GM12878 (cell line): ENCODE data around the gene UBXN11. TPM values are rescaled to one million over a fixed set of nuclear protein-coding genes. Genes with fewer than 3 reads are reported as not detected.

Experiments
- BHLHE40 ChIP-seq, 2 experiments: fragments of 450-650 bp in 1 of 2; IDR thresholded peaks; 2 replicates each; pipeline ENCODE4 v1.6.1; 2011 to 2017; ENCODE audit warnings: low read depth in 2 of 2, borderline replicate concordance in 1 of 2, improper control_type of control experiment in 1 of 2, low read length in 1 of 2, mild to moderate bottlenecking in 1 of 2
- HCFC1 ChIP-seq: fragments of 150-350 bp; IDR thresholded peaks from 2 replicates; pipeline ENCODE4 v1.6.1; 2014; ENCODE audit warnings: low read length
- LARP7 ChIP-seq: fragments of 450-650 bp; IDR thresholded peaks from 2 replicates; pipeline ENCODE4 v1.6.1; 2017; ENCODE audit warnings: mild to moderate bottlenecking
- NFYB ChIP-seq: IDR thresholded peaks from 2 replicates; pipeline ENCODE4 v1.6.1; 2011; ENCODE audit warnings: low read depth, mild to moderate bottlenecking, low read length, improper control_type of control experiment, moderate library complexity; ENCODE audit not compliant: insufficient read depth
- NR2F1 ChIP-seq: fragments of 450-650 bp; conservative IDR thresholded peaks from 2 replicates; pipeline ENCODE4 v1.6.1; 2017; ENCODE audit warnings: mild to moderate bottlenecking
- RFX5 ChIP-seq: IDR thresholded peaks from 2 replicates; pipeline ENCODE4 v1.6.1; 2011; ENCODE audit warnings: low read depth, low read length, improper control_type of control experiment
- polyA plus RNA-seq, 11 experiments: library from polyadenylated mRNA; depleted of rRNA in 4 of 11; unstranded in 6 of 11; stranded (reverse) in 5 of 11; fragments of >200 nt; fragmentation: Nextera tagmentation in 4 of 11; fragmentation: Illumina TruSeq in 1 of 11; extraction: Ambion mirVana in 4 of 11; extraction: Trizol in 1 of 11; gene quantifications; 1 replicate in 1 of 11; 2 replicates in 10 of 11; pipeline versions ENCODE4 v1.2.1 to v1.2.3, GENCODE V29; 2011 to 2016; ENCODE audit warnings: inconsistent platforms in 2 of 11, missing spikeins in 2 of 11, low read depth in 1 of 11
- total RNA-seq, 4 experiments: library from RNA; depleted of rRNA in 3 of 4; stranded (reverse); fragments of >200 nt in 3 of 4; fragmentation: Illumina TruSeq in 1 of 4; extraction: Trizol in 1 of 4; gene quantifications; 2 replicates each; pipeline versions ENCODE4 v1.2.1 to v1.2.3, GENCODE V29; 2013 to 2021
- TF ChIP-seq, protein P1 (sequence below): fragments of 450-650 bp; IDR thresholded peaks from 2 replicates; pipeline ENCODE4 v1.6.1; 2017; ENCODE audit warnings: low read depth, mild to moderate bottlenecking, moderate library complexity
- TF ChIP-seq, protein P2 (sequence below): fragments of 450-650 bp; IDR thresholded peaks from 2 replicates; pipeline ENCODE4 v1.6.1; 2018; ENCODE audit warnings: mild to moderate bottlenecking, low read depth, moderate library complexity; ENCODE audit not compliant: partially characterized antibody

The UBXN11 gene
- total and polyA plus RNA-seq, 10 of the 15 experiments (the other 5 are each of a cell fraction or from before 2014, with no cell fraction given): 0.32 to 34.4 (median 9.6) TPM

DNA sequence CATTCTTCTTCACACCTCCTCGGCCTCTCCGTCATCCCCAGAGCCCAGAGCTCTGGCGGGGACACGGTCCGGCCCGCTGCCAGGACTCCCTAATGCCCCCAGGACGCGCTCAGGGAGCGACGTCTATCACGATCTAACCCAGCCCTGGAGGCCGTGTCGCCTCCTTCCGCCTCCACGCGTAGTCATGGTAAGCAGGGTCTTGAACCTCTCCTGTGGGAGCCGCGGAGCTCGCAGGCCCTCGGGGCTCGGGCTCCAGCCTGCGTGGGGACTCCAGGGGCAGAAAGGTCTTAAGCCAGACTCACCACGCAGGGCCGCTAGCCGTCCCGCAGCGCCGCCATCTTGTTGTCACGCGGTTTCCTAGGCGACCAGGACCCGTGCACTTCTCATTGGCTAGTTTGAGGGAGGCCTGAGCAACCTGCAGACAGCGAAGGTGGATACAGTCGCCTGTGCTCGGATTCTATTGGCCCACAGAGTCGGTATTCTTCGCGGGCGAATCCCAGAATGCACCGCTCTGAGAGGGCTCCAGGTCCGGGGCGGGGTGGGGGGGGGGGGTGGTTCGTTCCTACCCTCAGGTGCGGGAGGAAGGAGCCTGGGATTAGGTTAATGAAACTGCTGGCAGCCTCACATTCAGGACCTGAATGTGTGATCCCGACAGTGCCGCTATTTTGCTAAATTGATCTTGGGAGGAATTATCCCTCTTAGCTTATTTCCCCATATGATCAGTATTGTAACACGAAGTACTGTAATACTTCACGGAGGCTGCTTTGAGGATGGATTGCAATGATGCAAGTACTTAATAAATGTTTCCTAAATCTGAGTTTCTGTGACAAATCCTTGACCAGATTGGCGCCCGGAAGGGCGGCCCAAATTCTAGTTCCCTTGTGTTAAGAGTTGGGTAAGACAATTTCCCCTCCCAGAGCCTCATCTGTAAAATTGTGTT is at the start of gene UBXN11 (continued):
- TF ChIP-seq, protein P1, sequence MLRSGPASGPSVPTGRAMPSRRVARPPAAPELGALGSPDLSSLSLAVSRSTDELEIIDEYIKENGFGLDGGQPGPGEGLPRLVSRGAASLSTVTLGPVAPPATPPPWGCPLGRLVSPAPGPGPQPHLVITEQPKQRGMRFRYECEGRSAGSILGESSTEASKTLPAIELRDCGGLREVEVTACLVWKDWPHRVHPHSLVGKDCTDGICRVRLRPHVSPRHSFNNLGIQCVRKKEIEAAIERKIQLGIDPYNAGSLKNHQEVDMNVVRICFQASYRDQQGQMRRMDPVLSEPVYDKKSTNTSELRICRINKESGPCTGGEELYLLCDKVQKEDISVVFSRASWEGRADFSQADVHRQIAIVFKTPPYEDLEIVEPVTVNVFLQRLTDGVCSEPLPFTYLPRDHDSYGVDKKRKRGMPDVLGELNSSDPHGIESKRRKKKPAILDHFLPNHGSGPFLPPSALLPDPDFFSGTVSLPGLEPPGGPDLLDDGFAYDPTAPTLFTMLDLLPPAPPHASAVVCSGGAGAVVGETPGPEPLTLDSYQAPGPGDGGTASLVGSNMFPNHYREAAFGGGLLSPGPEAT: peak; percentile 41; the same call in 1 of the 2 replicates
- peak; percentile 84 for TF ChIP-seq RFX5
- peak; percentile 90 to 96 for TF ChIP-seq BHLHE40 (IDR thresholded peaks at IDR 0.05; ENCODE audit: borderline replicate concordance in 1 of 2, low read depth in 2 of 2, low read length in 1 of 2)
- peak; percentile 39 for TF ChIP-seq LARP7
- TF ChIP-seq, protein P2, sequence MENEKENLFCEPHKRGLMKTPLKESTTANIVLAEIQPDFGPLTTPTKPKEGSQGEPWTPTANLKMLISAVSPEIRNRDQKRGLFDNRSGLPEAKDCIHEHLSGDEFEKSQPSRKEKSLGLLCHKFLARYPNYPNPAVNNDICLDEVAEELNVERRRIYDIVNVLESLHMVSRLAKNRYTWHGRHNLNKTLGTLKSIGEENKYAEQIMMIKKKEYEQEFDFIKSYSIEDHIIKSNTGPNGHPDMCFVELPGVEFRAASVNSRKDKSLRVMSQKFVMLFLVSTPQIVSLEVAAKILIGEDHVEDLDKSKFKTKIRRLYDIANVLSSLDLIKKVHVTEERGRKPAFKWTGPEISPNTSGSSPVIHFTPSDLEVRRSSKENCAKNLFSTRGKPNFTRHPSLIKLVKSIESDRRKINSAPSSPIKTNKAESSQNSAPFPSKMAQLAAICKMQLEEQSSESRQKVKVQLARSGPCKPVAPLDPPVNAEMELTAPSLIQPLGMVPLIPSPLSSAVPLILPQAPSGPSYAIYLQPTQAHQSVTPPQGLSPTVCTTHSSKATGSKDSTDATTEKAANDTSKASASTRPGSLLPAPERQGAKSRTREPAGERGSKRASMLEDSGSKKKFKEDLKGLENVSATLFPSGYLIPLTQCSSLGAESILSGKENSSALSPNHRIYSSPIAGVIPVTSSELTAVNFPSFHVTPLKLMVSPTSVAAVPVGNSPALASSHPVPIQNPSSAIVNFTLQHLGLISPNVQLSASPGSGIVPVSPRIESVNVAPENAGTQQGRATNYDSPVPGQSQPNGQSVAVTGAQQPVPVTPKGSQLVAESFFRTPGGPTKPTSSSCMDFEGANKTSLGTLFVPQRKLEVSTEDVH: no peak
- TF ChIP-seq NFYB: peak; percentile 95
- TF ChIP-seq HCFC1: peak; percentile 53
- no peak for TF ChIP-seq NR2F1
